ENCODE data around the gene USP40. TPM values are rescaled to one million over a fixed set of nuclear protein-coding genes. Genes with fewer than 3 reads are reported as not detected.

USP40 gene
- total RNA-seq, 1 donor from 2014 or later: 11.0 TPM

DNA sequence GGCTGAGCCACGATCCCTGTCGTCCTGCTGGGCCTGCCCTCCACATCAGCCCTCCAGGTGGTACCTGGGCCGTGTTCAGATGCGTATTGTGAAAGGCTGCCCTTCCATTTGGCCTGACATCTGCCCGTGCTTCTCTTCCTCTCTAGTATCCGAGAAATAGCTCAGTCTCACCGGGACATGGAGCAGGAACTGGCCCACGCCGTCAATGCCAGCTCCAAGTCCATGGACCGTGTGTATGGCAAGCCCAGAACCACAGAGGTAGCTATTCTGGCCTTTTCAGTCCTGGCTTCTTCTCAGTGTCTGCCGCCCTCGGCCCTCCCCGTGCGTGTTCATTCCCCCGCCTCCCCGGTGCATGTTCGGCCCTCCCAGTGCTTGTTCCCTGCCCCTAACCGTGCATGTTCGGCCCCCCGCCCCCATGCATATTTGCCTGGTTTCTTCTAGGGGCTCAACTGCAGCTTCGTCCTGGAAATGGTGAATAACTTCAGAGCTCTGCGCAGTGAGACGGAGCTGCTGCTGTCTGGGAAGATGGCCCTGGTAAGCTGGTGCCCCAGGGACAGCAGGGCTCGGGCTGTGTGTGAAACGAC is 104.3 kb downstream of the USP40 start:
- intact Hi-C loops (cut with micrococcal nuclease): no loop called here

GRCh38 chr2:233461481-233461891 is 105.1 kb downstream of the USP40 start:
- intact Hi-C loops (cut with micrococcal nuclease): no loop called here

DNA sequence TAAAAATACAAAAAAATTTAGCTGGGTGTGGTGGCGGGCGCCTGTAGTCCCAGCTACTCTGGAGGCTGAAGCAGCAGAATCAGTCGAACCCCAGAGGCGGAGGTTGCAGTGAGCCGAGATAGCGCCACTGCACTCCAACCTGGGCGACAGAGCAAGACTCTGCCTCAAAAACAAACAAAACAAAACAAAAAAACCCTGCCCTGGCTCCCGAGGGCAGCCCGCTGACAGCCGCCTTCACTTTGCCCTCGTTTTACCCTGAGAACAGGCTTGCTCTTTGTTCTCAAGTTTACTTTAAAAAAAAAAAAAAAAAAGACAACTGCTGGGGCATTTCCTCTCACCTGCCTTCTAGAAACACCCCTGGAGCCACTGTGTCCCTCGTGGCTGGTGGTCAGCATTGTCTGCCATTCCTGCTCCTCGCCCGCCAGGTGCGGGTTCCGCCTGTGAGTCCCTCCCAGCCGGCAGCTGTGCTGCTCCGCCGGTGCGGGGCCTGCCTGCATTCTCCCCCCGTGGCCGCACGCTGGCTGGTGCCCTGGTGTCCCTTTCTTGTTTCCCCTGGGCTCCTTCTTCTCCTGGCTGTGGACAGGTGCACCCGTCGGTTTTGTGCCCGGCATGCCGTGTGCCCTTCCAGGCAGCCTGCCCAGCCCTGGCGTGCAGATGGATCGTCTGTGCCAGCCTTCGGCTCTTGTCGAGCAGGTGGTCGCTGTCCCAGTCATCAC is 105.7 kb downstream of the USP40 start:
- intact Hi-C loops (cut with micrococcal nuclease): no loop called here

GRCh38 chr2:233459426-233459825 is 107.2 kb downstream of the USP40 start:
- intact Hi-C loops (cut with micrococcal nuclease): no loop called here

DNA sequence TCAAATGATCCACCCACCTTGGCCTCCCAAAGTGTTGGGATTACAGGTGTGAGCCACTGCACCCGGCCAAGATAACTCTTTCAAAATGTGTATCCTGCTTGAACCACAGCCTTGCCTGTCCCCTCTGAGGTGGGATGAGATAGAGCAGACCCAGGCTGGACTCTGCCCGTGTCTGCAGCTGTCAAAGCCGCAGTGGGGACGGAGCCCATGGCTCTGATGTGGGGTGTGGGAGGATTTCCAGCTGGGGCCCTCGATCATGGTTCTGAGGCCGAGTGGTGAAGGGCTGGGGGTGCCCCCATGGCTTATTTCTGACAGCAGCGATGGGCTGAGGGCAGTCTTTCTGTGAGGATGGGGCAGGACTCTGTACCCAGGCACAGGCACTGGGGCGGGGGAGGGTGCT is 107.8 kb downstream of the USP40 start:
- intact Hi-C loops (cut with micrococcal nuclease): no loop called here

- intact Hi-C loops (cut with micrococcal nuclease): no loop called here
Observed at GRCh38 chr2:233458031-233458610, 108.5 kb downstream of the USP40 start.

DNA sequence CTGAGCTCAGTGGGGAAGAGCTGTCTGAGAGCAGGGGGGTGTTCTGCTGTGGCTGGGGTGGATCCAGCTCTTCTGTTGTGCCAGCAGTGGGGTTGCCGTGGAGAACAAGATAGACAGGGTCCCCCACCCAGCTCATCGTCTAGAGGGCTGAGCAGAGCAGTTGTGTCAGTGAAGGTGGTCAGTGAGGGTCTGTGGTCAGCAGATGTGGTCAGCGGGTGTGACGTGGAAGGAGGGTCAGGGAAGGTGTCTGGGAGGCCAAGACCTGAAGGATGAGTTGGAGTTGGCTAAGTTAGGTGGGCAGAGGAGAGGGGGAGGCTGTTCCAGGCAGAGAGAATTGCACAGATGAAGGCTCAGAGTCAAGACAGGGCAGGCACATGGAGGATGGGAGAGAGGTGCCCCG is 109.2 kb downstream of the USP40 start:
- intact Hi-C loops (cut with micrococcal nuclease): no loop called here

GRCh38 chr2:233456934-233457333 is 109.6 kb downstream of the USP40 start:
- intact Hi-C loops (cut with micrococcal nuclease): no loop called here

DNA sequence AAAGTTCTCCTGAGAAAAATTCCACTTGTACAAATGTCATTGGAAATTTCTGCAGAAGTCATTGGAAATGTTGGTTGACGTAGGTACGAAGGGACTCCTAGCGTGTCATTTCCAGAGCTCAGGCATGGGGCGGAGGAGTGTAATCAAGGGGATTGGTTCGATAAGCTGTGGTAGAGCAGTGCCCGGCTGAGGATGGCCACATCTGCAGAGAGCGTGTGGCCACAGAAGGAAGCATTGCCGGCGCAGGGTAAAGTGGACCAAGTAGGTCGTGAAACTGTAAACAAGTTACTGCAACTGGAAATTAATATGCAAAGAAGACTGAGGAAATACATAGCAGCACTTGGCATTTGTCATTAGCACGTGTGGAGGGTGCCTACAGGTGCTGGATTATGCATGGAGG is 110.5 kb downstream of the USP40 start:
- intact Hi-C loops (cut with micrococcal nuclease): no loop called here

DNA sequence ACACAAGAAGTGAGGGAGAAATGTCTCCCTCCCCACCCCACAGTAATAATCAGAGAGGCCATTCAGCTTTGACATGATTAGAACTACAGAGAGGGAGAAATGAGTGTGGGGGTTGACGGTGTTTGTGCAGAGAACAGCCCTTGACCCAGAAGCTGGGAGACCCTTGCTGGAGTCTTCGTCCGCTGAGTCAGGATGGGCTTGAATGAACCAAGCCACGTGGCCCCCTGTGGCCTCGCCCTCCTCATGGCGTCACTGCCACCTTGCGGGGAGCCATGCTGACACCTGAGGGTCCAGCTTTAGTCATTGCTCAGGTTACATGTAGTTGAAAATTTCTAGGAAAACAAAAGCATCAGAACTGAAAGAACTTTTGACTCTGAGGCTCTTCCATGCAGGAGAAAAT is 111.1 kb downstream of the USP40 start:
- intact Hi-C loops (cut with micrococcal nuclease): no loop called here

- intact Hi-C loops (cut with micrococcal nuclease): no loop called here
Observed at GRCh38 chr2:233455006-233455405, 111.6 kb downstream of the USP40 start.

- intact Hi-C loops (cut with micrococcal nuclease): no loop called here
Observed at GRCh38 chr2:233453916-233454315, 112.7 kb downstream of the USP40 start.

GRCh38 chr2:233453111-233453915 is 113.3 kb downstream of the USP40 start:
- intact Hi-C loops (cut with micrococcal nuclease): no loop called here

DNA sequence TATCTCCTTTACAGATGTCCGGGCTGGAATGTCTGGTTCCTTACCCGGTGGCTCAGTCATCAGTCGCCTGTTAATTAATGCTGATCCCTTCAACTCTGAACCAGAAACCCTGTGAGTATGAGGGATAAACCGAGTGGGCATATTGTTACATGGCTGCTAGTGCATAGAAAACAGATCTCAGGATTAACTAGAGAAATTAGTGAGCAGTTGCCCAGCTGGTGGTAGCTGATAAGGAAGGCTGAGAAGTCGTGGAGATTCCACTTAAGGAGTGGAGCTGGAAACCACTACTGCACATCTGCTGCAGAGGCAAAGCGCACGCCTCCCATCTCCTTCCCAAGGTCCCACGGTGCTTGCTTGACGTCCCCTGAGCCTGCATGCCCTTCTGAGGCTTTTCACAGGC is 114.6 kb downstream of the USP40 start:
- intact Hi-C loops (cut with micrococcal nuclease): no loop called here

- intact Hi-C loops (cut with micrococcal nuclease): no loop called here
Observed at GRCh38 chr2:233450864-233451575, 115.6 kb downstream of the USP40 start.

DNA sequence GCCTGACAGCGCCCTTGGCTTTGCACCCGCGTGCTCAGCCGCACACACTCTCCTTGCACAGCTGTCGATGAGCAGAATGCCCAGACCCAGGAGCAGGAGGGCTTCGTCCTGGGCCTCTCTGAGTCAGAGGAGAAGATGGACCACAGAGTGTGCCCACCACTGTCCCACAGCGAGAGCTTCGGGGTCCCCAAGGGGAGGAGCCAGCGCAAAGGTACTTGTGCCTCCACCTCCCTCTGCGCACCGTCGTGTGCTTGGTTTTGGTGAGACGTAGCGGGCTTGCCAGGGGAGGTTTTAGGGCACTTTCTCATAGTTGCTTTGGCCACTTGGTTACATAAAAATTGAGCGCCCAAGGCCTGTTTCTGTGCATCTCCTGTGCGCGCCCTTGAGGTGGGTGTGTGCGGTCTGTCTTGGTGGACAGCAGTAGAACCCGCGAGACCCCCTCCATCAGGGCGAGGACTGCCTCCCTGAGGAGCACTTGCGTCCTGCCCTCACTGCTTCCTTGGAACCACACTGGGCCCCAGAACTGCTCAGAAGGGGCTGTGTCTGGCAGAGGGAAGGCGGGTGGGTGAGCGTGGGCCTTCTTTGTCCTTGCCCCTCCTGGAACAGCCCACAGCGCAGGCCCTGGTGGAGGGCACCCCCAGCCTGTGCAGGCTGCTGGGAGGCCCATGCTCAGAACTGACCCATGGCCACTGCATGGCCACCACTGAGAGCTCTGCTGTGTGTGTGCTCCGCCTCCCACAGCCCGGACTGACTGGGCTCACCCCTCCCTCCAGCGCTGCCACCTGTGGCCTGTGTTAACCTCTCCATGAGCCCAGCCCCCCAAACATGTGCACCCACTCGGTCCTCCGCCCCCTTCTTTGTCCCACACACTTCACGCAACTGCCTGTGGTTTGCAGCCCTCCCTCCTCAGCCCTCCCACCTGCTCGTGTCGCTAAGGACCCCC is 116.4 kb downstream of the USP40 start:
- intact Hi-C loops (cut with micrococcal nuclease): no loop called here

DNA sequence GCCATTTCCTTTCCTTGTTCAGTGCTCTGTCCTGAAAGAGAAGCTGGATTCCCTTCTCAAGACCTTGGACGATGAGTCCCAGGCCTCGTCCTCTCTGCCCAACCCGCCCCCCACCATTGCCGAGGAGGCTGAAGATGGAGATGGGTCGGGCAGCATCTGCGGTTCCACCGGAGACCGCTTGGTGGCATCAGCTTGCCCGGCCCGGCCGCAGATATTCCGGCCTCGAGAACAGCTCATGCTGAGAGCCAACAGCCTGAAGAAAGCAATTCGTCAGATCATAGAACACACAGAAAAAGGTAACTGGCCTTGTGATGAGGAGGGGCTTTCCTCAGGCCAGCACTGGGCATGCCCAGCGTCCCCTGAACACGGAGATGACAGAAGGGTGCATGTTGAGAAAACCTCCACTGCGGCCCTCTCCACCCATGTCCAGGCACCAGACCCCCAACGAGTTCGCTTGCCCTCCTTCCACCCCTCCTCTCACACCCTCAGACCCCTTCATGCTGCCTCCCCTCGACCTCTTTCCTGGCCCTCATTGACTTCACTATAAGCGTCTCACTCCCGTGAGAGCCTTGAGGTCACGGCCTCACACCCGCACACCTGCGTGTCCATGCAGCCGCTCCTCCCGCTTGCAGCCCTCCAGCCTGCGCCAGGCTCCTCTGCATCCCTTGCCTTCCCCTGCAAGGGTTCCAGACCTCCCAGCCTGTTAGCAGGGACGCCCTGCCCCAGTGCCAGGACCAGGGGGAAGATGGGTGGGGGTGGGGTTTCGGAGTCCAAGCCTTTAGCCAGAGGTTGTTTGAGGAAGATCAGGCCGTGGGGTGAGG is 117.3 kb downstream of the USP40 start:
- intact Hi-C loops (cut with micrococcal nuclease): no loop called here

GRCh38 chr2:233448575-233448974 is 118.0 kb downstream of the USP40 start:
- intact Hi-C loops (cut with micrococcal nuclease): no loop called here

DNA sequence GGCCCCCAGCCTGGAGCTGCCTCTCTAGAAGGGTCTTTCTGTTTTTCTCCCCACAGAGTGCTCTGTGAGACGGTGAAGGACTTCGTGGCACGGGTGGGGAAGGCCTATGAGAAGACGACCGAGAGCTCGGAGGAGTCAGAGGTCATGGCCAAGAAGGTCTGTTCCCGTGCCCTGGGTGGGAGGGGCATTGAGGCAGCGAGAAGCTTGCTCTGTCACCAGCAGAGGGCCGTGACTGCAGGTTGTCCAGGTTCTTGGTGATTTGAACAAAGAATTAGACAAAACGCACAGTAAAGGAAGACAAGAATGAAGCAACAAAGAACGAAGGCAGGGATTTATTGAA is 118.4 kb downstream of the USP40 start:
- intact Hi-C loops (cut with micrococcal nuclease): no loop called here

All from T-helper 2 cell treated with Interferon-gamma antibody and Interleukin-4, amounts not matched to agents 100 ng/mL and 5 ng/mL, for 36 hours (primary cell).